Breast epithelium (tissue), 3 donors: ENCODE results near the gene LBP.

Experiments
- POLR2A ChIP-seq: fragments of 450-650 bp; IDR thresholded peaks from one replicate; pipeline ENCODE4 v1.6.1; 2016; ENCODE audit warnings: antibody characterized with exemption, mild to moderate bottlenecking, moderate library complexity
- POLR2AphosphoS5 ChIP-seq, 3 donors: sonication (generic); formaldehyde crosslinking; IDR thresholded peaks; one replicate each; pipeline ENCODE4 v1.6.1; 2017; ENCODE audit warnings: antibody characterized with exemption in 3 of 3
- TF ChIP-seq, protein P1 (sequence below), 3 donors: fragments of 450-650 bp; IDR thresholded peaks; one replicate each; pipeline ENCODE4 v1.5.1; 2016 to 2017; ENCODE audit warnings: antibody characterized with exemption in 3 of 3, mild to moderate bottlenecking in 3 of 3, moderate library complexity in 3 of 3

DNA sequence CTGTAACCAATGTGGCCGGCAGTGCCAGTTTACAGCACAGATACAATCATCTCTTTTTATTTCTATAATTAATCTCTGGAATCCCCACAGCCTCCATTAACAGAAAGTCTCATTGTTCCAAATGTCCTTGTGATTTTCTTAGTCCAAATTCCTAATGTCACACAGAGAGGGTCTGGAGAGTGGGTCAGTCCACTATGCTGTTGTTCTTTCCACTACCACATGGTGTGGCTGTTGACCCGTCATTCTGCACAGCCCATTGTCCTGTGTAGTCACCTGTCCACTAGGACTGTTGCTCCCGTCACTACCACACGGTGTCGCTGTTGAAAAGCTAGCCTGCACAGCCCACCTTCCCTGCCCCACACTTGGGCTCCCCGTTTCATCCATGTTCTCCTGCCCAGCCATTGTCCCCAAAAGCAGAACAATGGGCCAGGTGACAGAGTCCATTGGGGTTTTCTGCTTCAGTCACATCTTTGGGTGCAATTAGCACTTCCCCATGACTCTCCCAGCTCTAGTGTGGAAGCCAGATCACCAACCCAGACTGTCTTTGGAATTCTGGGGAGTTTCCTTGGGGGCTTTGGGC, 8.6 kb upstream of the LBP start:
- TF ChIP-seq, protein P1, sequence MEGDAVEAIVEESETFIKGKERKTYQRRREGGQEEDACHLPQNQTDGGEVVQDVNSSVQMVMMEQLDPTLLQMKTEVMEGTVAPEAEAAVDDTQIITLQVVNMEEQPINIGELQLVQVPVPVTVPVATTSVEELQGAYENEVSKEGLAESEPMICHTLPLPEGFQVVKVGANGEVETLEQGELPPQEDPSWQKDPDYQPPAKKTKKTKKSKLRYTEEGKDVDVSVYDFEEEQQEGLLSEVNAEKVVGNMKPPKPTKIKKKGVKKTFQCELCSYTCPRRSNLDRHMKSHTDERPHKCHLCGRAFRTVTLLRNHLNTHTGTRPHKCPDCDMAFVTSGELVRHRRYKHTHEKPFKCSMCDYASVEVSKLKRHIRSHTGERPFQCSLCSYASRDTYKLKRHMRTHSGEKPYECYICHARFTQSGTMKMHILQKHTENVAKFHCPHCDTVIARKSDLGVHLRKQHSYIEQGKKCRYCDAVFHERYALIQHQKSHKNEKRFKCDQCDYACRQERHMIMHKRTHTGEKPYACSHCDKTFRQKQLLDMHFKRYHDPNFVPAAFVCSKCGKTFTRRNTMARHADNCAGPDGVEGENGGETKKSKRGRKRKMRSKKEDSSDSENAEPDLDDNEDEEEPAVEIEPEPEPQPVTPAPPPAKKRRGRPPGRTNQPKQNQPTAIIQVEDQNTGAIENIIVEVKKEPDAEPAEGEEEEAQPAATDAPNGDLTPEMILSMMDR (IDR thresholded peaks at IDR 0.05): peak in 1 of 3 donors; percentile 29
- TF ChIP-seq POLR2AphosphoS5 (IDR thresholded peaks at IDR 0.05): no peak
- TF ChIP-seq POLR2A: no peak
